Keratinocyte (primary cell): Measurements from ENCODE around the gene OSBPL10. TPM values are rescaled to one million over a fixed set of nuclear protein-coding genes. Genes with fewer than 3 reads are reported as not detected.

Source experiments
- DNase-seq: peaks from one replicate; pipeline ENCODE4 v3.0.0-alpha.2; 2011; ENCODE audit warnings: low read depth, missing footprints, low spot score
- FAIRE-seq: peaks from 2 replicates; lab custom pipeline; 2011; peaks lifted over from hg19 to GRCh38; lab: Jason Lieb, UNC
- H2AFZ ChIP-seq: 2 replicates; pipeline ENCODE4 v1.6.0; 2012; ENCODE audit warnings: low read length, control low read depth, inconsistent platforms; ENCODE audit not compliant: control insufficient read depth
- H3K27ac ChIP-seq: 2 replicates; pipeline ENCODE4 v1.5.1; 2011; ENCODE audit warnings: low read length; ENCODE audit not compliant: control insufficient read depth, insufficient read depth
- H3K27me3 ChIP-seq: 3 replicates; pipeline ENCODE4 v1.6.0; 2011; ENCODE audit warnings: low read length; ENCODE audit not compliant: control insufficient read depth, insufficient read depth; ENCODE audit errors: extremely low read depth
- H3K36me3 ChIP-seq, 2 experiments: 2 replicates in 1 of 2; 3 replicates in 1 of 2; pipeline ENCODE4 v1.5.1; 2011; ENCODE audit warnings: low read length in 2 of 2, mild to moderate bottlenecking in 1 of 2; ENCODE audit not compliant: control insufficient read depth in 2 of 2, insufficient read depth in 2 of 2; ENCODE audit errors: extremely low read depth in 1 of 2
- H3K4me1 ChIP-seq: 3 replicates; pipeline ENCODE4 v1.5.1; 2011; ENCODE audit warnings: low read length; ENCODE audit not compliant: control insufficient read depth, insufficient read depth; ENCODE audit errors: extremely low read depth
- H3K4me2 ChIP-seq: 3 replicates; pipeline ENCODE4 v1.6.0; 2011; ENCODE audit warnings: low read depth, low read length; ENCODE audit not compliant: control insufficient read depth, insufficient read depth; ENCODE audit errors: extremely low read depth
- H3K4me3 ChIP-seq, 3 experiments: fragments of 200-600 bp in 1 of 3; sonication (generic) in 1 of 3; 2 replicates in 2 of 3; 3 replicates in 1 of 3; pipeline ENCODE4 v1.5.1; 2011 to 2016; ENCODE audit warnings: low read length in 3 of 3, mild to moderate bottlenecking in 3 of 3, control low read depth in 2 of 3, inconsistent platforms in 1 of 3, low read depth in 1 of 3, mixed read lengths in 1 of 3, mixed run types in 1 of 3, moderate library complexity in 1 of 3; ENCODE audit not compliant: control insufficient read depth in 2 of 3, insufficient read depth in 2 of 3; ENCODE audit errors: extremely low read depth in 1 of 3
- H3K79me2 ChIP-seq: 2 replicates; pipeline ENCODE4 v1.6.0; 2012; ENCODE audit warnings: low read length; ENCODE audit not compliant: control insufficient read depth, insufficient read depth
- H3K9ac ChIP-seq: 3 replicates; pipeline ENCODE4 v1.6.0; 2011; ENCODE audit warnings: low read length; ENCODE audit not compliant: control insufficient read depth, insufficient read depth; ENCODE audit errors: extremely low read depth
- H3K9me1 ChIP-seq: 3 replicates; pipeline ENCODE4 v1.6.0; 2011; ENCODE audit warnings: low read length; ENCODE audit not compliant: control insufficient read depth, insufficient read depth; ENCODE audit errors: extremely low read depth
- H3K9me3 ChIP-seq: 2 replicates; pipeline ENCODE4 v1.5.1; 2012; ENCODE audit warnings: low read depth, low read length; ENCODE audit not compliant: control insufficient read depth
- H4K20me1 ChIP-seq: 3 replicates; pipeline ENCODE4 v1.6.0; 2011; ENCODE audit warnings: low read length; ENCODE audit not compliant: control insufficient read depth, insufficient read depth; ENCODE audit errors: extremely low read depth
- EZH2 ChIP-seq: IDR thresholded peaks from one replicate; pipeline ENCODE4 v1.6.1; 2012; ENCODE audit warnings: inconsistent platforms, mild to moderate bottlenecking, low read length, moderate library complexity
- dilution Hi-C: fragments of 300-500 bp; cut with MboI; formaldehyde crosslinking; loops from one replicate; pipeline ENCODE4 v1.7.0; 2020; ENCODE audit warnings: low sequenced_read_pairs; ENCODE audit not compliant: extremely low pct_ligation_motif_present
- polyA plus RNA-seq, 5 experiments: library from polyadenylated mRNA; depleted of rRNA in 3 of 5; stranded (reverse) in 3 of 5; stranded (forward) in 1 of 5; unstranded in 1 of 5; fragments of >200 nt; gene quantifications; 1 replicate in 1 of 5; 2 replicates in 3 of 5; 3 replicates in 1 of 5; pipeline versions ENCODE4 v1.2.1 to v1.2.3, GENCODE V29; 2011 to 2012; ENCODE audit warnings: missing spikeins in 2 of 5, low read depth in 1 of 5, low replicate concordance in 1 of 5
- TF ChIP-seq, protein P1 (sequence below), 3 experiments: IDR thresholded peaks in 1 of 3; conservative IDR thresholded peaks in 1 of 3; optimal IDR thresholded peaks in 1 of 3; 2 replicates in 2 of 3; 3 replicates in 1 of 3; pipeline versions ENCODE3 to v1.5.1; 2011; ENCODE audit warnings: low read length in 3 of 3, mild to moderate bottlenecking in 3 of 3, moderate library complexity in 2 of 3, control low read depth in 1 of 3, inconsistent platforms in 1 of 3; ENCODE audit not compliant: insufficient read depth in 2 of 3; ENCODE audit errors: extremely low read depth in 1 of 3

Gene OSBPL10
- polyA plus RNA-seq, 1 donor (not counting 4 experiments of a cell fraction or from before 2014, with no cell fraction given): 50.1 TPM

DNA sequence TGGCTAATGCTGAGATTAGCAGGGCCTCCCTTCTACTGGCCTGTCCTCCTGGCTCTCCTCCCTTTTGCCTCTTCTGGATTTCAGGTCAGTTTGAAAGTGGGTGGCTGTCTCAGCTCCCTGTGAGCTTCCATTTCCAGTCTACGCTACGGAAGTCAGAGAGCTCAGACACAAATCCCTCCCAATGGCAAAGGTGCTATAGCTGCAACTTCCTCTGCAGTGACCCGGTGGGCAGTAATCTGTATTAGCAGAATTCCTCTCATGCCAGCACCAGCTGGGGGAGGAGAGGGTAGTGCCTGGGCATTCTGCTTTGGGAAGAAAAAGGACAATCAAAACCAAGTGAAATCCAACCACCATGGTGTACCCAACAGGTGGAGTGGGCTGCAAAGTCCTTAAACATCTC lies 276.9 kb downstream of the OSBPL10 start:
- H3K9me1 ChIP-seq: peaks cover 7% of the 10 kb centered on the region
- H3K27me3 ChIP-seq: no peaks in the 10 kb centered on the region
- H3K79me2 ChIP-seq: peaks cover 20% of the 10 kb centered on the region
- no peak overlapping the region for H3K9ac ChIP-seq
- no peaks in the 10 kb centered on the region for H3K9me3 ChIP-seq
- H2AFZ ChIP-seq: no peak overlapping the region
- H4K20me1 ChIP-seq: peaks cover 16% of the 10 kb centered on the region
- H3K4me2 ChIP-seq: no peak overlapping the region
- FAIRE-seq (no peak), DNase-seq (no peak)
- TF ChIP-seq EZH2: no peak
- TF ChIP-seq, protein P1, sequence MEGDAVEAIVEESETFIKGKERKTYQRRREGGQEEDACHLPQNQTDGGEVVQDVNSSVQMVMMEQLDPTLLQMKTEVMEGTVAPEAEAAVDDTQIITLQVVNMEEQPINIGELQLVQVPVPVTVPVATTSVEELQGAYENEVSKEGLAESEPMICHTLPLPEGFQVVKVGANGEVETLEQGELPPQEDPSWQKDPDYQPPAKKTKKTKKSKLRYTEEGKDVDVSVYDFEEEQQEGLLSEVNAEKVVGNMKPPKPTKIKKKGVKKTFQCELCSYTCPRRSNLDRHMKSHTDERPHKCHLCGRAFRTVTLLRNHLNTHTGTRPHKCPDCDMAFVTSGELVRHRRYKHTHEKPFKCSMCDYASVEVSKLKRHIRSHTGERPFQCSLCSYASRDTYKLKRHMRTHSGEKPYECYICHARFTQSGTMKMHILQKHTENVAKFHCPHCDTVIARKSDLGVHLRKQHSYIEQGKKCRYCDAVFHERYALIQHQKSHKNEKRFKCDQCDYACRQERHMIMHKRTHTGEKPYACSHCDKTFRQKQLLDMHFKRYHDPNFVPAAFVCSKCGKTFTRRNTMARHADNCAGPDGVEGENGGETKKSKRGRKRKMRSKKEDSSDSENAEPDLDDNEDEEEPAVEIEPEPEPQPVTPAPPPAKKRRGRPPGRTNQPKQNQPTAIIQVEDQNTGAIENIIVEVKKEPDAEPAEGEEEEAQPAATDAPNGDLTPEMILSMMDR (optimal IDR thresholded peaks at IDR 0.05 in 1 of 3, IDR thresholded peaks at IDR 0.05 in 1 of 3, conservative IDR thresholded peaks at IDR 0.05 in 1 of 3; ENCODE audit: extremely low read depth in 1 of 3, insufficient read depth in 2 of 3, low read length in 3 of 3): no peak
- H3K4me1 ChIP-seq: peaks cover 13% of the 10 kb centered on the region
- H3K4me3 ChIP-seq: no peak overlapping the region
- dilution Hi-C loops: no loop called here
- peaks cover 18 to 36% of the 10 kb centered on the region in 2 experiments for H3K36me3 ChIP-seq
- no peak overlapping the region for H3K27ac ChIP-seq

DNA sequence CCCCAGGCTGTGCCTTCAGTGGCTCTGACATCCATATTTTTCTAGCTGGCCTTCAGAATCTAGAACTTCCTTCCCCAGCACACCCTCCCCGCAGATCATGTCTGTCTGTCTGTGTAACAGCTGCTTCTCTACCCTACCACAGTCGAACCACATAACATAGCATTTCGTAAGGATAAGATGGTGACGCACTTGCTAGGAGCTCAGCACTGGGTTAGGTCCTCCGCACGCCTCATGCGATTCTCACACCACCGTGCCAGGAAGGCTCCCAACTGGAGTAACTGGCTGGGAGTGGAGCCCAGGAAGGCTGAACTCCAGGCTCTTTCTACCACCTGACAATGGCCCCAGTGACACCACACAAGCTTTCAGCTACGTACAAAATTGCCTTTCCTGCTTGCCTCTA lies 279.8 kb downstream of the OSBPL10 start:
- Histone ChIP-seq H3K9me1 (peaks cover 7% of the 10 kb centered on the region), H3K9me3 (no peaks in the 10 kb centered on the region), H3K36me3 (peaks cover 15 to 34% of the 10 kb centered on the region in 2 experiments), H4K20me1 (peaks cover 16% of the 10 kb centered on the region), H3K4me3 (no peak overlapping the region), H3K27me3 (no peaks in the 10 kb centered on the region), H3K9ac (no peak overlapping the region), H2AFZ (no peak overlapping the region), H3K79me2 (peaks cover 19% of the 10 kb centered on the region), H3K4me1 (peaks cover 13% of the 10 kb centered on the region), H3K27ac (no peak overlapping the region), H3K4me2 (no peak overlapping the region)
- TF ChIP-seq, protein P1 (optimal IDR thresholded peaks at IDR 0.05 in 1 of 3, IDR thresholded peaks at IDR 0.05 in 1 of 3, conservative IDR thresholded peaks at IDR 0.05 in 1 of 3; ENCODE audit: extremely low read depth in 1 of 3, insufficient read depth in 2 of 3, low read length in 3 of 3): no peak
- no peak for TF ChIP-seq EZH2
- FAIRE-seq (no peak), DNase-seq (no peak)
- dilution Hi-C loops: no loop called here
